ENCODE data around the gene TOP1. TPM values are rescaled to one million over a fixed set of nuclear protein-coding genes. Genes with fewer than 3 reads are reported as not detected.

TOP1 gene
- total and polyA plus RNA-seq, 12 donors = 19.6 to 96.6 (median 27.3) TPM

GRCh38 chr20:41058674-41059635, 30.3 kb downstream of the TOP1 start:
- Histone ChIP-seq H3K27ac (peak overlapping the region in 2 of 5 donors; percentile 14 to 44), H3K4me1 (replicated peaks in 1 of 2) (peaks cover 22 to 38% of the 10 kb centered on the region in 2 donors)

GRCh38 chr20:41061155-41061554, 32.5 kb downstream of the TOP1 start:
- Histone ChIP-seq H3K27me3 (no peaks in the 10 kb centered on the region), H3K27ac (no peak overlapping the region), H3K4me3 (no peak overlapping the region), H3K36me3 (replicated peaks in 1 of 2) (peaks cover 0 to 10% of the 10 kb centered on the region in 2 donors), H3K9me3 (replicated peaks in 1 of 3) (no peaks in the 10 kb centered on the region), H3K4me1 (replicated peaks in 1 of 2) (peaks cover 13 to 24% of the 10 kb centered on the region in 2 donors)
- intact Hi-C loops (cut with DNase I) = no loop called here
- DNase-seq = no peak
- TF ChIP-seq POLR2A (IDR thresholded peaks at IDR 0.05) = no peak
- no peak for TF ChIP-seq CTCF (IDR thresholded peaks at IDR 0.05)
- 95 to 99% (median 97%) methylated on average over 3 of the region's 3 CpGs for WGBS, 4 donors

More at GRCh38 chr20:41058674-41059635, 30.3 kb downstream of the TOP1 start:
- WGBS, 4 donors = 94 to 96% (median 94%) methylated on average over 14 of the region's 14 CpGs
- intact Hi-C loops (cut with DNase I) = no loop called here
- no peaks in the 10 kb centered on the region for H3K27me3 ChIP-seq
- peaks cover 0 to 10% of the 10 kb centered on the region in 2 donors for H3K36me3 ChIP-seq (replicated peaks in 1 of 2)
- DNase-seq = no peak
- no peaks in the 10 kb centered on the region for H3K9me3 ChIP-seq (replicated peaks in 1 of 3)
- H3K4me3 ChIP-seq = no peak overlapping the region
- TF ChIP-seq POLR2A (IDR thresholded peaks at IDR 0.05) = no peak
- no peak for TF ChIP-seq CTCF (IDR thresholded peaks at IDR 0.05)

GRCh38 chr20:41063442-41063841, 34.8 kb downstream of the TOP1 start:
- peaks cover 4 to 7% of the 10 kb centered on the region in 2 donors for H3K4me1 ChIP-seq (replicated peaks in 1 of 2)
- intact Hi-C loops (cut with DNase I) = no loop called here

More at GRCh38 chr20:41063442-41063841, 34.8 kb downstream of the TOP1 start:
- Histone ChIP-seq H3K27ac (no peak overlapping the region), H3K4me3 (no peak overlapping the region), H3K36me3 (replicated peaks in 1 of 2) (peaks cover 0 to 10% of the 10 kb centered on the region in 2 donors), H3K27me3 (no peaks in the 10 kb centered on the region), H3K9me3 (replicated peaks in 1 of 3) (no peaks in the 10 kb centered on the region)
- DNase-seq = no peak
- 69 to 97% (median 80%) methylated on average over 1 of the region's 1 CpG for WGBS, 4 donors
- TF ChIP-seq POLR2A (IDR thresholded peaks at IDR 0.05) (no peak), CTCF (IDR thresholded peaks at IDR 0.05) (no peak)
